Sigmoid colon (tissue), 3 donors: ENCODE data around the gene LGR6.

Experiments used
- POLR2A ChIP-seq, 2 donors: fragments of 450-650 bp; IDR thresholded peaks; one replicate each; pipeline ENCODE4 v1.6.1; 2016; ENCODE audit warnings: antibody characterized with exemption in 2 of 2, mild to moderate bottlenecking in 2 of 2, moderate library complexity in 2 of 2
- TF ChIP-seq, protein P1 (sequence below), 4 experiments: fragments of 450-650 bp in 3 of 4; fragments of 200-600 bp in 1 of 4; IDR thresholded peaks; one replicate each; pipeline ENCODE4 v1.5.1; 2016 to 2019; ENCODE audit warnings: antibody characterized with exemption in 4 of 4, mild to moderate bottlenecking in 3 of 4, moderate library complexity in 2 of 4

DNA sequence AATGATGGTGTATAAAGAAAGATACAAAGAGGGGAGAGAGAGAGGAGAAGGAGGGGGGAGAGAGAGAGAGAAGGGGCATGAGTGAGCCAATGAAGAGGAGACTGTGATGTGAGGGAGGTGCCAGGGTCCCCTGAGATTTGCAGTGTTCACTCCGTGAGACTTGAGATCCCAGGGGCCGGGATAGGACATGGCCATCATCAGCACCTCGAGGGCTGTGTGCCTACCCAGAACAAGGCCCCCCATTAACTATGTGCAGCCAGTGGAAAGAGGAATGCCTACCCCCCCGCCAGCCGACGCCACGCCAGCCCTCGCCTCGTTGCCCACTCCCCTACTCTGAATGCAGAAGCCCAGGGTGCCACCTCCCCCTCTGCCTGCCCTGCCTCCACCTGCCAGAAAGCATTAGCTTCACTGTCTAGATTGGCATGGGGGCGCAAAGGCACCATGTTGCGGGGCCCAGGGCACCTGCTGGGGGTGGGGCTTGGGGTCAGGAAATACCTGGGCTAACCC lies 14.8 kb downstream of the LGR6 start:
- TF ChIP-seq, protein P1, sequence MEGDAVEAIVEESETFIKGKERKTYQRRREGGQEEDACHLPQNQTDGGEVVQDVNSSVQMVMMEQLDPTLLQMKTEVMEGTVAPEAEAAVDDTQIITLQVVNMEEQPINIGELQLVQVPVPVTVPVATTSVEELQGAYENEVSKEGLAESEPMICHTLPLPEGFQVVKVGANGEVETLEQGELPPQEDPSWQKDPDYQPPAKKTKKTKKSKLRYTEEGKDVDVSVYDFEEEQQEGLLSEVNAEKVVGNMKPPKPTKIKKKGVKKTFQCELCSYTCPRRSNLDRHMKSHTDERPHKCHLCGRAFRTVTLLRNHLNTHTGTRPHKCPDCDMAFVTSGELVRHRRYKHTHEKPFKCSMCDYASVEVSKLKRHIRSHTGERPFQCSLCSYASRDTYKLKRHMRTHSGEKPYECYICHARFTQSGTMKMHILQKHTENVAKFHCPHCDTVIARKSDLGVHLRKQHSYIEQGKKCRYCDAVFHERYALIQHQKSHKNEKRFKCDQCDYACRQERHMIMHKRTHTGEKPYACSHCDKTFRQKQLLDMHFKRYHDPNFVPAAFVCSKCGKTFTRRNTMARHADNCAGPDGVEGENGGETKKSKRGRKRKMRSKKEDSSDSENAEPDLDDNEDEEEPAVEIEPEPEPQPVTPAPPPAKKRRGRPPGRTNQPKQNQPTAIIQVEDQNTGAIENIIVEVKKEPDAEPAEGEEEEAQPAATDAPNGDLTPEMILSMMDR (IDR thresholded peaks at IDR 0.05) = no peak
- TF ChIP-seq POLR2A (IDR thresholded peaks at IDR 0.05) = no peak
